Activated CD8-positive, alpha-beta memory T cell treated with anti-CD3 and anti-CD28 coated beads, Interleukin-2, amount 50 U/mL, for 24 hours (primary cell): Measurements from ENCODE around the gene PHTF1.
"Not testable (repeated sequence)": the region's sequence is repeated elsewhere in the genome, so short reads cannot be mapped to it uniquely, and the experiment has no call there.

Experiments
- DNase-seq: peaks from one replicate; pipeline ENCODE4 v3.0.0-alpha.2; 2020; ENCODE audit errors: extremely low read depth

The PHTF1 gene

GRCh38 chr1:113718621-113719020 is 40.7 kb downstream of the PHTF1 start:
- DNase-seq = not testable (repeated sequence)

- DNase-seq = not testable (repeated sequence)
Measured at GRCh38 chr1:113717506-113717905, 41.8 kb downstream of the PHTF1 start.

- DNase-seq = no peak
Measured at GRCh38 chr1:113714606-113715269, 44.5 kb downstream of the PHTF1 start.

- no peak for DNase-seq
Measured at GRCh38 chr1:113701429-113701828, 57.9 kb downstream of the PHTF1 start.

- DNase-seq = no peak
Measured at GRCh38 chr1:113694910-113695309, 64.4 kb downstream of the PHTF1 start.

- DNase-seq = no peak
Measured at GRCh38 chr1:113692824-113693431, 66.4 kb downstream of the PHTF1 start.

- DNase-seq = no peak
Measured at GRCh38 chr1:113692342-113692741, 66.9 kb downstream of the PHTF1 start.

- no peak for DNase-seq
Measured at GRCh38 chr1:113691184-113691583, 68.1 kb downstream of the PHTF1 start.

- no peak for DNase-seq
Measured at GRCh38 chr1:113686891-113687618, 72.2 kb downstream of the PHTF1 start.

- DNase-seq = no peak
Measured at GRCh38 chr1:113684153-113684541, 75.1 kb downstream of the PHTF1 start.

GRCh38 chr1:113683384-113684152 is 75.7 kb downstream of the PHTF1 start:
- no peak for DNase-seq

GRCh38 chr1:113681596-113682337 is 77.5 kb downstream of the PHTF1 start:
- no peak for DNase-seq

- DNase-seq = no peak
Measured at GRCh38 chr1:113678159-113678469, 81.2 kb downstream of the PHTF1 start.

GRCh38 chr1:113677250-113678158 is 81.8 kb downstream of the PHTF1 start:
- DNase-seq = no peak

GRCh38 chr1:113676524-113676923 is 82.8 kb downstream of the PHTF1 start:
- no peak for DNase-seq

- no peak for DNase-seq
Measured at GRCh38 chr1:113675302-113675701, 84.0 kb downstream of the PHTF1 start.

GRCh38 chr1:113674591-113674990 is 84.7 kb downstream of the PHTF1 start:
- no peak for DNase-seq

- DNase-seq = no peak
Measured at GRCh38 chr1:113672491-113672890, 86.8 kb downstream of the PHTF1 start.

GRCh38 chr1:113670650-113671049 is 88.6 kb downstream of the PHTF1 start:
- DNase-seq = no peak

GRCh38 chr1:113669988-113670387 is 89.3 kb downstream of the PHTF1 start:
- no peak for DNase-seq

- DNase-seq = no peak
Measured at GRCh38 chr1:113666126-113666525, 93.2 kb downstream of the PHTF1 start.
